HG02678 (cell line): ENCODE results near the gene TAL1.
"Not testable (repeated sequence)": the region's sequence is repeated elsewhere in the genome, so short reads cannot be mapped to it uniquely, and the experiment has no call there.

Experiments used
- ATAC-seq: cut with Tn5 transposase; IDR thresholded peaks from one replicate; pipeline ENCODE4 v1.9.1; 2021; ENCODE audit warnings: mild to moderate bottlenecking, moderate library complexity; ENCODE audit not compliant: unreplicated experiment

TAL1 gene

DNA sequence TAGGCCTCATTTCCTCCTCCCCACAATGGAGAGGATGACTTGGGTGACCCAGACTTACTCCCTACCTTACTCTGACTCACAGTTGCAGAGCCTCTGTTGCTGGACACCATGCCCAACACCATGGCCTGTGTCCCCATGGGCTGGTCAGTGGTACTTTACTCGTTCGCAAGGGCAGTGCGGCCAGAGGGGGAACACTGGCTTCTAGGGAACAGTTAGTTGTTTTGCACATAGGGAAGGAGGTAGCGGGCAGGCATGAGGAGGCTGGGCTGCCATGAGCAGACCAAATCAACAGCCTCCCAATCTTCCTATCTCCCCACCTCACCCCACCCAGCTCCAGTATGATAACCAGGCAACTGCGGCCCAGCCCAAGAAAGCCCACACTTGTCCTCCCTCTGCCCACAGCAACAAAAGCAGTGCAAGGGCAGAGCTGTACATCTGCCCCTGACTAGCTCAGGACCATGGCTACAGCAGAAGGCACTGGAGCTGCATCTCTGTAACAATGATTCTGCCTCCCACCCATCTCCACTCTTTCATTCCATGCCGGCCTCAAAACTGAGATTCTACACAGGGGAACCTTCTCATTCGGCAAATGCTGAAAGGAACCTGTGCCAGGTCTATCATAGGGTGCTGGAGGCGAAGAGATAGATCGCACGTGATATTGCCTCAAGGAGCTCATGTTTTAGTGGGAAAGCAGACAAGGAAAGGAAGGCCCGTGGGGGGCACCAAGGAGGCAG lies 18.6 kb downstream of the TAL1 start:
- no peak for ATAC-seq

DNA sequence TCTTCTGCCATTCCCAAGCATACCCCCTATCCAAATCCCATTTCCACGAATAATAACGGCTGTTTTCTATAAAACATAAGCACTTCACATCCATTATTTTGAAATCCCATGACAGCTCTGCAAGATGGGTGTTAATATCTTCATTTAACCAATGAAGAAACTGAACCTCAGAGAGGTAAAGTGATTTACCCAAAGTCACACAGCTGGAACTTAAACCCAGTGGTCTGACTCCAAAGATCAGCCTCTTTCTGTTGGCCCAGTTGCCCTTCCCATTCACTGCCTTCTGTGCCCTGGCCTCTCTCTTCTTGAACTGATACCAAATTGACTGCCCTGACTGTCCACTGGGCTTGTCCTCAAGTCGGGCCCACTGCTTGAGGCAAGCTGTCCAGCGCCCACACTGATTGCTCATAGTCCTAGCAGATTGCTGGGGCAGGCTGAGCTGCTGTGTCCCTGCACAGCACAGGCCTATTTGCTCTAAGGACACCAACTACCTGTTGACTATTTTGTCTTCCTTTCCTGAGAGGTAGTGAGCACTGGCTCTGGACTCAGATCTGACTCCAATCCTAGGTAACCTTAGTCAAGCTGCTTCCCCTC lies 19.3 kb downstream of the TAL1 start:
- ATAC-seq, result no peak

DNA sequence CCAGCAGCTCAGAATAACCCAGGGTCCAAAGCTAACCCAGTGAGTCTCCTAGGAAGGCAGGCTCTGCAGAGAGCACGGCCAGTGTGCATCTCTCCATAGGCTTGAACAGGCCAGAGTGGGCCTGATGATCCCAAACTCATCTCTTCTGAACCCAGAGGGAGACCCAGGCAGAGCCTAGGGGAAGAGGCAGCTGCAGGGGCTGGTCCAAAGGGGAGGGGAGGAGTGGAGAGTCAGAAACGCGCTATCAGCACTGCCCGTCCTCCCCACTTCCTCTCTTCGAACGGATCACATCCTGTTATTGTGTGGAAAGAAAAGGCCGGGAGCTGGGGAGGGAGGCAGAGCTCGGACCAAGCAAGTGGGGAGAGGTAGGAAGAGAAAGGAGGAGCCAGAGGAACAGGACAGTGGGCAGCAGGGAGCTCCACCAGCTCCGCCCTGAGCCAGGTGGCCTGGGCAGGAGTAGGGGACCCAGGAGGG lies 20.2 kb downstream of the TAL1 start:
- no peak for ATAC-seq

DNA sequence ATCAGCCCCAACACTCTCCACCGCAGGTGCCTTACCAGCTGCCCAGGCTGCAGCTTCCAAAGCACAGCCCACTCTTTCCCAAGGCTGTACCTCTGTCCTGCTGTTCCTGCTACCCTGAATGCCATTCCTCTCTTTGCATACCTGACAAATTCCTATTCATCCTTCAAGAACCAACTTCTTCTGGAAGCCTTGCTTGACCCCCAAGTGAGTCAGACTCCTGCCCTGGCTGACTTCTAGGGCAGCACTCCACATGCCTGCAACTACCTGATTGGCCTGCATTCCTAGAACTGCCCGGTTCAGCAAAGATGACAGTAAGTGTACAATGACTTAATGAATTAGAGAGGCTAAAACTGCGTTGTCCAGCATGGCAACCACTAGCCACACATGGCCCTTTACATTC lies 21.4 kb downstream of the TAL1 start:
- no peak for ATAC-seq

DNA sequence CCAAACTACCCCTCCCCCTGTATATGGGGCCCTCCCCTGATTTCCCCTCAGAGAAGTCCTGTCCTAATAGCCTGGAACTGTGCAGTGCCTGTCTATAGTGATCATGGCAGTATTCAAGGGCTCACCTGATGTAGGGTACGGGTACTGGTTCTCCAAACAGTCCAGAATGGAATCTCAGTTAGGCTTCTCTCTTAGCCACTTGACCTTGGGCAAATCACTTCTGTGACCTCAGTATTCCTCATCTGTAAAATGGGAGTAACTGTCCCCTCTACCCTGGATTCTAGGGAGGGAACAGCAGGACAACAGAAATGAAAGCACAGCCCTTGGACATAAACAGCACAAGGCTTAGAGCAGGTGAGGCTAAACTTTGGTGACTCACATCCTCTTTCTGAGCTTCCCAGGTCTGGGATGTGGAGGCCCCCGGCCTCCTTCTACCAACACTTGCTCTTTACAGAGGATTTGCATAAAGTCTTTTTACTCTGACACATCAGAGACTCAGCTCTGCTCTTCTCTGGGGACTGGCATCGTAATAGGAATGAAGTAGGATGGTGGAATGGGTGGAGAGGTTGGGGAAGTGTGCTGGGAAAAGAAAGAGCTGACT lies 22.2 kb downstream of the TAL1 start:
- no peak for ATAC-seq

DNA sequence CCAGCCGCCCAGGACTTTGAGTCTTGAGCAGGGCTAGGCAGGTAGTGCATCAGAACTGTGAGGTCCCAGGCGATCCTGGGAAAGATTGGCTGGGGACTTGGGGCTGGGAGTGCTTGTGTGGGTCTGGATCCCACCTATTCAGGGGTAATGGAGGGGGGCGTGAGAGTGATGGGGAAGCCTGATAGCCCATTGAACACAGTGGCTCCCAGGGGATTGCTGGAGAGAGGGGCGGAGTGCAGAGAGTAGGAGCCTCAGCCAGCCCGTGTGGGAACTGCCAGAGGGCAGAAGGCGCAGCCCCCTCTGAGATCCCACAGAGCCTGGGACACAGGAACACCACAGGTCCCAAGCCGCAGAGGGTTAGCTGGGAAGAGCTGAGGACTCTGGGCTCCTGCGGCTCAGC lies 22.9 kb downstream of the TAL1 start:
- ATAC-seq, result no peak

DNA sequence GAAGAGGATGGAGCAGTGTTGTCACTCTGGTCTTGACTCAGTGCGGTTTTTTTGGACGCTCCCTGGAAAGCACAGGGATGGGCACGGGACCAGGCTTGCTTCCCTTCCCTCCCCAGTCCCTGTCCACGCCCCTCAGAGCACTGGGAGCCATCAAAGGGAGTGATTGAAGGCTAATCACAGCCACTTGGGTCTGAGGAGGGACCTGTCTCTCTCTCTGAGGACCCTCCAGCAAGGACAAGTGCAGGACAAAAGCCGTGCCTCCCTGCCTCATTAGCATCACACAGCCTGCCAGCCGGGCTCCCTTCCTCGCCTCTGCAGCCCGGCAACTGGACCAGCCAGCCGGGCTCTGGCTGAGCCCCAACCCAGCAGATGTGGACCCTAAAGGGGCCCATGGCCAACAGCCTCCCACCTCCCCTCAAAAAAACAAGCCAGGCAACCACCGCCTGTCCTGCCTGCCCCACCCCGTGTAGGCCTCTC lies 23.6 kb downstream of the TAL1 start:
- no peak for ATAC-seq

DNA sequence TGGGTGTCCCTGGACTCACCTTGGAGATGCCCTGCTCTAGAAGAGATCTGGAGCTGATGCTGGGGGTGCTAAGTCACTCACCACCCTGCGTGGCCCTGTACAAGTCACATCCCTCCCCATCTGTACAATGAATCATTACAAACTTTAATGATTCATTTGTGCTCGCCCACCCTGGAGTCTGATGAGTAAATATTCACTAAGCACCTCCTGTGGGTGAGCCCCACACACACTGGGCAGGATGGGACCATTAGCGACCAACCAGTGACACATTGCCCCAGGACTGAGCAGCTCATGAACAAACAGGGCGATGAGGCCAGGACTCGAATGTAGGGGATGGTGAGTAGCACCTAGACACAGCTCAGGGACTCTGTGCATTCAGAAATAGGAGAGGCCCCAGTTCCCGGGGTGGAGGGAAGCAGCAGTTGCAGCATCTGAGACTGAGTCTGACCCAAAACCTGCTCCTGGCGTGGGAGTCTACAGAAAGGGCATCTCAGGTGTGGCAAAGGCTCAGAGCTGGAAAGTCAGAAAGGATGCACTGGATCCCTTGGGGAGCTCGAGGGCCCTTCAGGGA lies 24.1 kb downstream of the TAL1 start:
- ATAC-seq, result no peak

DNA sequence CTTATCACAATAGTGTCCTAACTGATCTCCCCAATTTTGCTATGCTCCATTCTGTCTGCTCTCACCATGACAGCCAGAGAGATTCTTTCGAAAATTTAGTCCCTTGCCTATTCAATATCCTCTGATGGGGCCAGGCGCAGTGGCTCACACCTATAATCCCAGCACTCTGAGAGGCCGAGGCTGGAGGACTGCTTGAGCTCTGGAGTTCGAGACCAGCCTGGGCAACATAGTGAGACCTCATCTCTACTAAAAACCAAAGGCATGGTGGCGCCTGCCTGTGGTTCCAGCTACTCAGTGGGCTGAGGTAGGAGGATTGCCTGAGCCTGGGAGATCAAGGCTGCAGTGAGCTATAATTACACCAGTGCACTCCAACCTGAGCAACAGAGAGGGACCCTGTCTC lies 26.1 kb downstream of the TAL1 start:
- no peak for ATAC-seq

DNA sequence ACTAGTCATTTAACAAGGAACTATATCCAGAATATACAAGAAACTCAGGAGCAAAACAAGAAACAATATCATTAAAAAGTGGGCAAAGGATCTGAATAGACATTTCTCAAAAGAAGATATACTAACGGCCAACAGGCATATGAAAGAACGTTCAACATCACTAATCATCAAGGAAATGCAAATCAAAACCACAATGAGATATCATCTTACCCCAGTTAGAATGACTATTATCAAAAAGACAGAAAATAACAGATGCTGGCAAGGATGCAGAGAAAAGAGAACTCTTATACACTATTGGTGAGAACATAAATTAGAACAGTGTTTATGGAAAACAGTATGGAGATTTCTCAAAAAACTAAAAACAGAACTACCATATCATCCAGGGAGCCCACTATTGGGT lies 28.5 kb downstream of the TAL1 start:
- ATAC-seq, result not testable (repeated sequence)

DNA sequence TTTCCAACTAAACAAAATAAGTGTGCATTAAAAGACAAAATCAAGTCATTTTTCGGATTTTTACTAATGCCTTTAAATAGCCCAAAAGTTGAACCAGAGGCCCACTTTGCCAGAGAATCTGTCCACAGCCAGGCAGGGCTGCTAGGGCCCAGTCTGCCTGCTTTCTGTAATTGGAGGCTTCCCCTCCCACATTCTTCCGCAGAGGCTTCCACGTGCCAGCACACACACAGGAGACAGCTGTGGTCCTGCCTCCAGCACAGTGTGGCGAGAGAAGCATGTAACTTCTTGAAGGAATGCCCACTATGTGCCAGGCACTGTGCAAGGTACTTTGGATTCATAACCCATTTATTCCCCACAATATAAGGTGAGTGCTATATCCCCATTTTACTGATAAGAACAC lies 30.8 kb downstream of the TAL1 start:
- ATAC-seq, result no peak

DNA sequence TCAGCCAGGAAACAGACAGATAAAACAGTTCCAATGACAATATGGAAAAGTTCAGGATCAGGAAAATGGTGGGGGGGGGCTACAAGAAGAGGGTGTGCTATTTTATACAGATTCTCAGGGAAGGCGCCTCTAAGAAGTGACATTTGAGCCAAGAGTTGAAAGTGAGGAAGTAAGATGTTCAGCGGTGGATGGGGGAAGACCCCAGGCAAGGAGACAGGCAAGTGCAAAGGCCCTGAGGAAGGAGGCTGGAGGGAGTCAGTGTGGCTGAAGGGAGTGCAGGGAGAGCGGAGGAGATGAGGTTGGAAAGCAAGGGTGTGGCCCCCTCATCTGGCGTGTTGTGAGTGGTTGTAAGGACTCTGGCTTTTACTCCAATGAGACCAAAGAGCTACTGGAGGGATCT lies 33.8 kb downstream of the TAL1 start:
- ATAC-seq, result no peak

DNA sequence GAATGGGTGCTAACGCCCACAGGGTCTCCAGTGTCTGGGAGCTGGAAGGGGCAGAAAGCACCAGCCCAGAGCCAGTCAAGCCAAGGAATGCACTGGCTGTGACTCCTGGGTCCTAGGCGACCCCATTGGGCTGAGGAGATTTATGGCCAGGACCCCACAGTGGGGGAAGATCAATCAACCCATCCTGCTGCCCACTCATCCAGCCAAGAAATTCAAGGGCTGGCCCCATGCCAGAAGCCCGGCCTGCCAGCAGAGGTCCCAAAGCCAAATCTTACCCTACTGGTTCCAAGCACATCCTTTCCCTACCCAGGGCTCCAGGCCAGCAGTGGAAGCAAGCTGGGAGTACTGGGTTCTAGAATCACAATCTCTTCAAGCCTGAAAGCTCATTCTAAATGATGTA lies 35.4 kb downstream of the TAL1 start:
- no peak for ATAC-seq

DNA sequence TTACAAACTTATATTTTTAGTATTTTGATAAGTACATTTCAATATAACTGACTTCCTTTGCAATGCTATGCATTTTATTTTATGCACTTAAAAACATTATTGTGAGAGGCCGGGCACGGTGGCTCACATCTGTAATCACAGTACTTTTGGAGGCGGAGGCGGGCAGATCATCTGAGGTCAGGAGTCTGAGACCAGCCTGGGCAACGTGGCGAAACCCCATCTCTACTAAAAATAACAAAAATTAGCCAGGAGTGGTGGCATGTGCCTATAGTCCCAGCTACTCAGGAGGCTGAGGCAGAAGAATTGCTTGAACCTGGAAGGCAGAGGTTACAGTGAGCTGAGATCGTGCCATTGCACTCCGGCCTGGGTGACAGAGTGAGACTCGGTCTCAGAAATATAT lies 36.0 kb downstream of the TAL1 start:
- not testable (repeated sequence) for ATAC-seq

DNA sequence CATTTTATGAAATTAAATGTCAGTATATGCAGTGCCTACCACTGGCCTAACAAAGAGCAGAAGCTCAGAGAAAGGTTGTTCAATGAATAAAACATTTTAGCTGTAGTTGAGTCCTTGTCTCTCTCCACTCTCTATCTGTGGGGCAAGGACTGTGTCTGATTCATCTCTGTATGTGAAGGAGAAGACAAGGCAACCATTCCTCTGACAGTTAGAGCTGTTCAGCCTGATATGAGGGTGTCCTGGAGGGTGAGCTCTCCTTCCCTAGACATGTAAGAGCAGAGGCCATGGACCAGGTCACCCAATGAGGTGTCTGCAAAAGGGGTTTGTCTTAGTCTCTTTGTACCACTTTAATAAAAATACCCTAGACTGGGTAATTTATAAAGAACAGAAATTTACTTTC lies 37.7 kb downstream of the TAL1 start:
- no peak for ATAC-seq

DNA sequence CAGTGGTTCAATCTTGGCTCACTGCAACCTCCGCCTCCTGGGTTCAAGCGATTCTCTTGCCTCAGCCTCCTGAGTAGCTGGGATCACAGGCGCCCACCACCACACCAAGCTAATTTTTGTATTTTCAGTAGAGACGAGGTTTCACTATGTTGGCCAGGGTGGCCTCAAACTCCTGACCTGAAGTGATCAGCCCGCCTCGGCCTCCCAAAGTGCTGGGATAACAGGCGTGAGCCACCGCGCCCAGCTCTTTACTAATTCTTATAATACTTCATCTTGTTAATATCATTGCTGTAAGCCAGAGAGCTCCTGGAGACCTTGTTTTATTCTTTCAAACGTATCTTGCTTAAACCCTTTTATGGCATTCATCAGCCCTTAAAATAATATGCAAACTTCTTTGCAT lies 38.5 kb downstream of the TAL1 start:
- not testable (repeated sequence) for ATAC-seq

DNA sequence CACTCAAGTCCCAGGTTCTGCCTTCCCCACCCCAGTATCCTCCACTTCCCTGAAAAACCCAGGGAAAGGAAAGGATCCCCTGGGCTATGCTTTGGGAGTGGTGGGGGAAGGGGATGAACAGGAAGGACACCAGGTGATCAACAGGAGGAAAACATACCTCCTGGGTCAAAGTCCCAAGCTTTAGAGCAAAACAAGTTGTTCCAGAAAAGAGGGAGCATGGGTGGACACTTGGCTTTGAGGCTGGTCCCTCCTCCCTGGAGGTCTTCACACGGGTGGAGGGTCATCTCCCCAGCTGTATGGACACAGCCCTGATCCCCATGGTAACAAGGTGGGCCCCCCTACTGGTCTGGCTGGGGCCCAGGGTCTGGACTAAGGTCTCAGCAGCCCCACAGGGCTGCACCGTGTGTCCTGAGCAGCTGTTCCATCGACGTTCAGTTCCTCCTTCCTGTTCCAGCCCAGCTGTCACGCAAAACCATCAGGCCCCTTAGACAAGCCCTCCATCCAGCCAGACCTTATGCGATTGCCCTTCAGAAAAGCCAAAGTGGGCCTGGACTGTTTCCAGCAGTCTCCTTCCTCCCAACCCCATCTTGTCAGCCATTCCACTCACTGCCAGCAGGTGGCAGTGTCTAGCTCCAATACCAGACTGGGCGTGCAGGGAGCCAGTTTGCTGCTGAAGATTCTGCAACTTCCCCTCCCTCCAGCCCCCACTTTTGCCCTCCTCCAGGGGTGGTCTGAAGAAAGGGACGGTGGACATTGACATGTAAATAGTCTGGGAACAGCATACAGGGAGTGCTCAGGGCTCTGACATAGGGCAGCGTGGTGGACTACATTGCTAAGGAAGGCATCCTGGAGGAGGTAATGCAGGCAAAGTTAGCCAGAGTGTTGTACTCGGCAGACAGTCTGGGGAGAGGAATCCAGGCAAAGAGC lies 39.3 kb downstream of the TAL1 start:
- ATAC-seq, result no peak

DNA sequence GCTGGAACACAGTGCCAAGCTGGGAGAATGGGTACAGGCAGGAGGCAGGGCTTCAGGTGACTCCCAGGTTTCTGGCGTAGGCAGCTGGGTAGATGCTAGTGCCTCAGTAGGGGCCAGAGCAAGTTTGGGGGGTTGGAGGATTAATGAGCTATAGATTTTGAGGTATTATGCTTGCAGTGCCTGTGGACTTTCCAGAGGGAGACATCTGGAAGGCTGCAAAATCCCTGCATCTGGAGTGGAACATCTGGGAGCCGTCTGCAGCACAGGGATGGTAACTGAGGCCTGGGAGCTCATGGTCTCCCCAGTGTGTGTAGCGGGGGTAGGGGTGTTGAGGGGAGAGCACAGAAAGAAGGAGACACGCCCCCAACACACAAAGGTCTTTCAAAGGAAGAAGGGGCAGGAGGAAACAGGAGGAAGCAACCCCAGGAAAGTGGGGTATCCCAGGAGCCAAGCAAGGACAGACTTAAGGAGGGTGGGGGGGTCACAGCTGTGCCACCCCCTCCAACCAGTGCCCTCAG lies 40.0 kb downstream of the TAL1 start:
- no peak for ATAC-seq

DNA sequence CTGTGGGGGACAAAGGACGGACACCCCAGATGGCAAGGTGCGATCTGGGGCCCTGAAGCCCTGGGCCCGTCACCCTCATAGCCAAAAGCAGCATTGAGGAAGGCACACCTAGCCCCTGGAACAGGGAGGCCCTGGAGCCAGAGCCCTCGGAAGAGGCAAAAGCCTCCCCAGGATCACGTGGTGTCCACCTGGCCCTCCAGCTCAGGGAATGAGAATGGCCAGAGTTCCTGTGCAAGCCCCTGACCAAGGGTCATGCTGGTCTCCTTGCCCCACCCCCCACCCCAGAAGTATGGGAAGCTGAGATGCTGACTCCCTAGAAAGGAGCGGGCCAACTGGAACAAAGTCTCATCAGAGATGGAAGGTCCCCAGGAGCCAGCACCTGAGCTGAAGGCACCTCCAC lies 41.2 kb downstream of the TAL1 start:
- ATAC-seq, result no peak

DNA sequence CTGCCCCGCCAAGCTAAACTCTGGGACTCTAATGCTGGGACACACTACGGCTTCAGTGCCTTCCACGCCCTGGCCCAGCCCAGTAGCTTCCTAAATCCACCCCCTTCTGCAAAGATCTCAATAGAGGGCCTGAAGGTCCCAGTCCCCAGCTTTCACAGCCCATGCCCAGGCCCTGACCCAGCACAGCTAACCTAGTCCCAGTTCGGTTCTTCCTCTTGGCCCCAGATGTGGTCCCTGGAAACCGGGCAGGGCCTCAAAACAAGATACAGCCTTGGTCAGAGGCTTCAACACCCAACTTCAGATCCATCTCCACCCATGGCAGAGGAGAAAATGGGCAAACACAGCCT lies 41.5 kb downstream of the TAL1 start:
- ATAC-seq, result no peak
